ENCODE results near the gene NPPC.

The NPPC gene

GRCh38 chr2:231933916-231934401 lies 7.8 kb upstream of the NPPC start:
- TF ChIP-seq, protein P1, sequence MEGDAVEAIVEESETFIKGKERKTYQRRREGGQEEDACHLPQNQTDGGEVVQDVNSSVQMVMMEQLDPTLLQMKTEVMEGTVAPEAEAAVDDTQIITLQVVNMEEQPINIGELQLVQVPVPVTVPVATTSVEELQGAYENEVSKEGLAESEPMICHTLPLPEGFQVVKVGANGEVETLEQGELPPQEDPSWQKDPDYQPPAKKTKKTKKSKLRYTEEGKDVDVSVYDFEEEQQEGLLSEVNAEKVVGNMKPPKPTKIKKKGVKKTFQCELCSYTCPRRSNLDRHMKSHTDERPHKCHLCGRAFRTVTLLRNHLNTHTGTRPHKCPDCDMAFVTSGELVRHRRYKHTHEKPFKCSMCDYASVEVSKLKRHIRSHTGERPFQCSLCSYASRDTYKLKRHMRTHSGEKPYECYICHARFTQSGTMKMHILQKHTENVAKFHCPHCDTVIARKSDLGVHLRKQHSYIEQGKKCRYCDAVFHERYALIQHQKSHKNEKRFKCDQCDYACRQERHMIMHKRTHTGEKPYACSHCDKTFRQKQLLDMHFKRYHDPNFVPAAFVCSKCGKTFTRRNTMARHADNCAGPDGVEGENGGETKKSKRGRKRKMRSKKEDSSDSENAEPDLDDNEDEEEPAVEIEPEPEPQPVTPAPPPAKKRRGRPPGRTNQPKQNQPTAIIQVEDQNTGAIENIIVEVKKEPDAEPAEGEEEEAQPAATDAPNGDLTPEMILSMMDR (IDR thresholded peaks at IDR 0.05) = no peak

DNA sequence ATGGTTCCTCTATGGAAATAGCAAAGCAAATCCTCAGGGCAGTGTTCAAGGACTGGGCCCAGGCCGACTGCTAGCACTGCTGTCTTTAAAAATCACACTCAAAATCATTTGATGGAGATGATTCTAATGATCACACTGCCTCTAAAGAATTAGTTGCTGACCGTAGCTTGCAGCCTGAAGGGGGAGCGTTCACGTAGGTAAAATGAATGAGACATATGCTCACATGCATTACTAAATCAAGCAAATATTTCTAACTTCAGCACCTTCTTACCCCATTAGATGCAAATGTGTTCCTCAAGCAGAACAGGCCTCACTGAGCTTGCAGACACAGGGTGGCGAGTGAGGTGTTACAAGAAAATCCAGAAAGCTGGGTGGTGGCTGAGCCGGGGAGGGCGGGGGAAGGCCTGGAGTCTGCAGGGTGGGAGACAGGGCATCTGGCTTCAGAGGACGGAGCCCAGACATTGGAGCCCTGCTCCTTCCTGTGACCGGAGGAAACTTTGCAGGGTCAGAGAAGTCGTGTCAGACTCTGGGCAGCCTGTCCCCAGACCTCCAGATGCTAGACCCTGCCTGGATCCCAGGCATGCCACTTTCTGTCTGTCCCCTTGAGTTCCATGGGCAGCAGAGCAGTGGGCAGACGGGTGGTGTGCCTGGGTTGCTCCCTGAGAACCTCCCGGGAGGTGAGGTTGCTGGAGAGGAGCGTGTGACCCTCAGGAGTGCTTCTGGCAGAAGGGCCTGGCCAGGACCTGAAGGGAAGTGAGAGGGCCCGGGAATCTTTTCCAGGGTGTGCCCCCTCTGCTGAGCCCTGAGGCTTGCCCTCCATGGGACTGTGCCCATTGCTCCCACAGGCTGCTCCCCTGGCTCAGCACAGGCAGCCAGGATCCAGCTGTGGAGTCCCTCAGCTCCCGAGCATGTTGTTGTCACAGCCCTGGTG lies 7.1 kb upstream of the NPPC start:
- TF ChIP-seq, protein P1 (IDR thresholded peaks at IDR 0.05) = no peak

DNA sequence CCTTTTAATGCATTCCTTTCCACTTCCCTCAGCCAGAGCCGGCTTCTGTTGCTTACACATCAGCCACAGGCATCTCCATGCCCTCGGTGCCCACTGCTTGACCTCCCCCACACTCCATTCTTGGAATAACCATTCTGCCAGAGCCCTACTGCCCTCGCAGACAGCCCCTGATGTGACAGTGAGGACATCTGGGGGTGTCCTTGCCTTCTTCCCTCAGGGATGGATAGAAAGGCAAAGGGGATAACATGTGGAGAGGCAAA lies 6.4 kb upstream of the NPPC start:
- TF ChIP-seq, protein P1 (IDR thresholded peaks at IDR 0.05) = no peak

DNA sequence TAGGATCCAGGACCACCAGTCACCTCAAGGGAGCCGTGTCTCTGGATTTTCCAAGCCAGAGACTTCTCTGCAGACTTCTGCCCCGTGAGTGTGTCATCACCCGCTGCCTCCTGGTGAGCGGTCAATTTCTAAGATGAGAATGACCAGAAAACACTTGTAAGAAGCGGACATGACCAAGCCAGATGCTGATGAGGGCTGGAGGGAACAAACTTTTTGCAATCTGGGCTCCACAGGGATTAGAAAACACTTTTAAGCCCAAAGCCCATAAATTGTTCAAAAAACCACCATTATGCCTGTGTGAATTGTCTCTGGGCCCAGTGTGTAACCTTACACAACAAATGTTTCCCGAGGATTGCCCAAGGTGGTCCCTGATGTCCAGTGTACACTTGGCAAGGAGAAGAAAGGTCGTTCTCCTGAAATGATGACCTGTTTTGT lies 5.3 kb upstream of the NPPC start:
- TF ChIP-seq, protein P1 (IDR thresholded peaks at IDR 0.05) = no peak

DNA sequence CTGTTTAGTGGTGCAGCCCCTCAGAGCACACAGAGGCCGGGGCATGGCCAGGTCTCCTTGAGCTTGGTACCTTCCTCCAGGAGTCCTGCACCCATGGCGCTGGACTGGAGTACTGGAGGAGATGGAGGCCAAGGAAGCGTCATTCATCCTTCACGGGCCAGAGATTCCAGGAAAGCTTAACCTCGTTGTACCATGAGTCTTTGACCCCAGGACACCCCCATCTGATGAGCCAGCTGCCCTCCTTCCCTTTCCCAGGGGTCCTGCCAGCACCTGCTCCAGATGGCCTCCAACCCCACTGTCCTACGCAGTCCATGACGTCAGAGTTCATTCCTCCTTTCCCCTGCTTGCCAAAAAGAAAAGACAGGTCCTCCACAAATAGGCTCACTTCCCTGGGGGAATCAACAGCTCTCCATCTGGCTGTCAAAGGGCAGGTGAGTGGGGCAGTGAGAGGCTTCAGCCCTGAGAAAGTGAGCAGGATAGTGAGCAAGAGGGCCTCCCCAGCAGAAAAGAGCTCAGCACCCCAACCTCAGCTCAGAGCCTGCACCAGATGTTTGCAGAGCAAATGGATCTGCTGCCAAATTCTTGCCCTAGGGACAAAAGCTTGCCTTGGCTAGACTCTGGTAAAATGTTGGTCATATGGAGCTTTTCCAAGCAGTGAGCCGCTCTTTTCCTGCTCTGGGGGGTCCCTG lies 4.5 kb upstream of the NPPC start:
- TF ChIP-seq, protein P1 (IDR thresholded peaks at IDR 0.05) = no peak

DNA sequence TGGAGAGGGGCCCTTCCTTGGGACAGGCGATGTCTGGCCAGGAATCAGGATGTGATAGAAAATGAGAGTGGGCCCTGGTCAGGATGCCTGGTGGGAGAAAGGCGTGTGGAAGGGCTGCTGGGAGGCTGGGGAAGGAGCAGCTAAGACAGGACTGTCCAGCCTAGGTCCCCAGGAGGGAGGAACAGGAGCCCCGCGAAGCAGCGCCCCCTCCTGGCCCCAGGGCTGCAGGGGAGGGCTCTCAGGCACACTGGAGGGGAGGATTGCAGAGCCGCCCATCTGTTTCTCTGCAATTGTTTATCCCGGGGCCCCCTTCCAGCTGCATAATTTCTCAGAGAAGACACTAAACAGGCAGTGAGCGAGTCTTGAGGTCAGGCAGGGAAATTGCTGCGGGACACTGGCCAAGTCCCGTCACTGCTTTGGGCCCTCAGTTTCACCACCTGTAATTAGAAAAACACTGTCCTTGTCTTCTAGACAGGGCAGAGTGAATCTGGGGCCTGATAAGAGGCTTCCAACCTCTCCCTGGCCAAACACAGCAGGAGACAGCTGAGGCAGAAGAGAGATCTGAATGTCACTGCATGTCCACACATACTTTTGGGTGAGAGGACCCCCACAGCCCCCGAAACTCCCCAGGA lies 3.9 kb upstream of the NPPC start:
- TF ChIP-seq, protein P1 (IDR thresholded peaks at IDR 0.05) = peak; percentile 18; the same call in 1 of the 2 replicates

- TF ChIP-seq, protein P1 (IDR thresholded peaks at IDR 0.05) = no peak
These were observed 2.9 kb upstream of the NPPC start for GRCh38 chr2:231928901-231929725.

Data from LNCAP (cell line).